Panc1 (cell line): ENCODE data around the gene GAPVD1.

Source experiments
- POLR2AphosphoS5 ChIP-seq: IDR thresholded peaks from 2 replicates; pipeline ENCODE4 v1.6.1; 2012; ENCODE audit warnings: mild to moderate bottlenecking, low read depth, low read length, moderate library complexity
- SIN3A ChIP-seq: IDR thresholded peaks from 2 replicates; pipeline ENCODE4 v1.6.1; 2012; ENCODE audit warnings: low read depth, mild to moderate bottlenecking, low read length, moderate library complexity, borderline replicate concordance; ENCODE audit not compliant: insufficient read depth
- TCF7L2 ChIP-seq: IDR thresholded peaks from 2 replicates; pipeline ENCODE4 v1.6.1; 2011; ENCODE audit warnings: mild to moderate bottlenecking, low read depth, low read length, inconsistent platforms
- TF ChIP-seq, protein P1 (sequence below): fragments of 450-650 bp; IDR thresholded peaks from 2 replicates; pipeline ENCODE4 v1.5.1; 2017; ENCODE audit warnings: mild to moderate bottlenecking
- TF ChIP-seq, protein P2 (sequence below), 2 experiments: IDR thresholded peaks; 2 replicates each; pipeline ENCODE4 v1.6.1; 2011 to 2012; ENCODE audit warnings: low read depth in 2 of 2, control low read depth in 1 of 2, low read length in 1 of 2, mild to moderate bottlenecking in 1 of 2, moderate library complexity in 1 of 2; ENCODE audit not compliant: insufficient read depth in 1 of 2

DNA sequence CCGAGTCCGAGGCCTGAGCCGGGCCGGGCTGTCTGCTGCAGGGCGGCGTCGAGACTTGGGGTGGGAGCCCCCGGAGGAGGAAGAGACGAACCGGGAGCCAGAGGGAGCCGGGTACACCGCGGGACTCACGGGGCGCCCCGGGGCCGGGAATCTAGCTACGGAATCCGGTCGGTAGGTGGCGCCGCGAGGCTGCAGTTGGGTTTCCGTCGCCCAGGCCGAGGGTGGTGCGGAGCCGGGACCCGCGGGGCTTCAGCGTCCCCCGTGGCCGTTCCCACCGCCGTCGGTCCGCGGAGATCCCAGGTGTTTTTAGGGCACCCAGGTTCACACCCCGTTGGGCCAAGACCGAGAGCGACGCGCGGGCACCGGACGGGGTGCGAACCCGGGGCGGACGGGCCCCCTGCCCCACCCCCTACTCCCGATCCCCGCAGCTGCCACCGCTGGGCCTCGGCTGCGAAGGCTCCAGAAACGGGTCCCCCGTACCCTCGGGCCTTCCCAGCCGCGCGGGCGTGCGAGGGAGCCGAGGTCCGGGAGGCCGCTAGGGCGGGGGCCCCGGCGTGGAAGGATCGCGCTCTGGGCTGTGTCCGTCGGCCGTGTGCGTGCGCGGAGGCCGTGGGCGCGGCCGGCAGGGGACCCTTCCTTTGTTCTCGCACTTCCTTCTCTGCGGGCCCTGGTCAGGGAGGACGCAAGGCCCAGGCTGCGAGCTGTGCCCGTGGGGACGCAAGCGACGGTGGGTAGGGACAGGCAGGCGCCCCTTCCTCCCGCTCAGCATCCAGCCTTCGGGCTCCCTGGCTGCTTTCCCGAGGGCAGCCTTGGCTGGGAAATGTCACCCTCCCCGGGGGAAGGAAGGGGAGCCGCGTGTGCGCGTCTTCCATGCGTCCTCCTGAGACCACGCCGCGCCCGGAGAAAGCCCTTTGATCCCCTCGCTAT lies 146.6 kb downstream of the GAPVD1 start:
- TF ChIP-seq, protein P1, sequence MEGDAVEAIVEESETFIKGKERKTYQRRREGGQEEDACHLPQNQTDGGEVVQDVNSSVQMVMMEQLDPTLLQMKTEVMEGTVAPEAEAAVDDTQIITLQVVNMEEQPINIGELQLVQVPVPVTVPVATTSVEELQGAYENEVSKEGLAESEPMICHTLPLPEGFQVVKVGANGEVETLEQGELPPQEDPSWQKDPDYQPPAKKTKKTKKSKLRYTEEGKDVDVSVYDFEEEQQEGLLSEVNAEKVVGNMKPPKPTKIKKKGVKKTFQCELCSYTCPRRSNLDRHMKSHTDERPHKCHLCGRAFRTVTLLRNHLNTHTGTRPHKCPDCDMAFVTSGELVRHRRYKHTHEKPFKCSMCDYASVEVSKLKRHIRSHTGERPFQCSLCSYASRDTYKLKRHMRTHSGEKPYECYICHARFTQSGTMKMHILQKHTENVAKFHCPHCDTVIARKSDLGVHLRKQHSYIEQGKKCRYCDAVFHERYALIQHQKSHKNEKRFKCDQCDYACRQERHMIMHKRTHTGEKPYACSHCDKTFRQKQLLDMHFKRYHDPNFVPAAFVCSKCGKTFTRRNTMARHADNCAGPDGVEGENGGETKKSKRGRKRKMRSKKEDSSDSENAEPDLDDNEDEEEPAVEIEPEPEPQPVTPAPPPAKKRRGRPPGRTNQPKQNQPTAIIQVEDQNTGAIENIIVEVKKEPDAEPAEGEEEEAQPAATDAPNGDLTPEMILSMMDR, result peak; percentile 88
- TF ChIP-seq POLR2AphosphoS5, result peak; percentile 39; the same call in 1 of the 2 replicates
- TF ChIP-seq, protein P2, sequence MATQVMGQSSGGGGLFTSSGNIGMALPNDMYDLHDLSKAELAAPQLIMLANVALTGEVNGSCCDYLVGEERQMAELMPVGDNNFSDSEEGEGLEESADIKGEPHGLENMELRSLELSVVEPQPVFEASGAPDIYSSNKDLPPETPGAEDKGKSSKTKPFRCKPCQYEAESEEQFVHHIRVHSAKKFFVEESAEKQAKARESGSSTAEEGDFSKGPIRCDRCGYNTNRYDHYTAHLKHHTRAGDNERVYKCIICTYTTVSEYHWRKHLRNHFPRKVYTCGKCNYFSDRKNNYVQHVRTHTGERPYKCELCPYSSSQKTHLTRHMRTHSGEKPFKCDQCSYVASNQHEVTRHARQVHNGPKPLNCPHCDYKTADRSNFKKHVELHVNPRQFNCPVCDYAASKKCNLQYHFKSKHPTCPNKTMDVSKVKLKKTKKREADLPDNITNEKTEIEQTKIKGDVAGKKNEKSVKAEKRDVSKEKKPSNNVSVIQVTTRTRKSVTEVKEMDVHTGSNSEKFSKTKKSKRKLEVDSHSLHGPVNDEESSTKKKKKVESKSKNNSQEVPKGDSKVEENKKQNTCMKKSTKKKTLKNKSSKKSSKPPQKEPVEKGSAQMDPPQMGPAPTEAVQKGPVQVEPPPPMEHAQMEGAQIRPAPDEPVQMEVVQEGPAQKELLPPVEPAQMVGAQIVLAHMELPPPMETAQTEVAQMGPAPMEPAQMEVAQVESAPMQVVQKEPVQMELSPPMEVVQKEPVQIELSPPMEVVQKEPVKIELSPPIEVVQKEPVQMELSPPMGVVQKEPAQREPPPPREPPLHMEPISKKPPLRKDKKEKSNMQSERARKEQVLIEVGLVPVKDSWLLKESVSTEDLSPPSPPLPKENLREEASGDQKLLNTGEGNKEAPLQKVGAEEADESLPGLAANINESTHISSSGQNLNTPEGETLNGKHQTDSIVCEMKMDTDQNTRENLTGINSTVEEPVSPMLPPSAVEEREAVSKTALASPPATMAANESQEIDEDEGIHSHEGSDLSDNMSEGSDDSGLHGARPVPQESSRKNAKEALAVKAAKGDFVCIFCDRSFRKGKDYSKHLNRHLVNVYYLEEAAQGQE (IDR thresholded peaks at IDR 0.05; ENCODE audit: insufficient read depth in 1 of 2, low read depth in 2 of 2, low read length in 1 of 2), result no peak
- TF ChIP-seq TCF7L2, result peak; percentile 69
- no peak for TF ChIP-seq SIN3A
